C1 segment of cervical spinal cord (tissue), 14 donors: ENCODE results near the gene SETMAR.
A peak's percentile ranks its signal among the peaks of the same experiment; 100 is the strongest.
"Not testable (repeated sequence)": the region's sequence is repeated elsewhere in the genome, so short reads cannot be mapped to it uniquely, and the experiment has no call there.

Source experiments
- DNase-seq, 14 donors: peaks; one replicate each; lab custom pipeline; 2025; lab: John Stamatoyannopoulos, UW

Gene SETMAR

DNA sequence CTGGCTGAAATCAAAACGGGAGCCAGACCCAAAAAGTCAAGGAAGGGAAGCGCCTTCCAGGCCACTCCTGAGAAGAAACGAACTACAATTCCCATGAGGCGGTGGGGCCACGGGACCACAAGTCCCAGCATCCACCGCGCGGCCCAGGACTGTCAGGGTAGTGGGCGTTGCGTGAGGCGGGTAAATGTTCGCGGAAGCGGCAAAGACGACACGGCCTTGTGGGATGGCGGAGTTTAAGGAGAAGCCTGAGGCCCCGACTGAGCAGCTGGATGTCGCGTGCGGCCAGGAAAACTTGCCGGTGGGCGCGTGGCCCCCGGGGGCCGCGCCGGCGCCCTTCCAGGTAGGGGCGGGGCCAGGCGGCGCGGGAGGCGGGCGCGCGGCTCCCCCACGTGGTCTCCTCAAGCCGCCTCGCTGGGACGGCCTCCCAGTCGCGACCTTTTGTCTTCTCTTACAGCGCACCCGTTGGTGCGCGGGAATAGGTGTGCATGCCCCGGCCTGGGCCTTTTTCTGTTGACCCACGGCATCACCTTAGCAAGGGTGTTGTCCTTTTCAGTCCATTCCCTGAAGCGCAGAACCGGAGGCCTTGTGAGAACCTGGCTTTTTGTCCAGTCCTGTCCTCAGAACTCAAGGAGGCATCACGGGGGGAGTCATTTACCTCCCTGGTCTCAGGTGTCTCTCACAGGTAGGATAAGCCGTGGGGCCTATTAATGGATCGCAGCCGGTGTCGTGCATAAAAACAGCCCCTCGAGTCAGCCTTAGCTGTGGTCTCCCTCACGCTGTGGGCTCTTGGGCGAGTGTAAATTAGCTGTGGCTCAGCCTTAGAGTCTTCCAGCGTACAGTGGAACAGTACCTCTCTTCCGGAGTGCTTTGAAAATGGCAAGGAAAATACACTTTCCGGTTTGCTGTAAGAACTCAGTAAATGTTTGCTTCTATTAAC is at the start of gene SETMAR:
Gene SETMAR, plus strand, starts transcription at position 183 of the 937 bp plus-strand sequence. Its CDS starts 2 bp downstream, at position 185.
- peak; percentile 30 to 90 (median 86) for DNase-seq

DNA sequence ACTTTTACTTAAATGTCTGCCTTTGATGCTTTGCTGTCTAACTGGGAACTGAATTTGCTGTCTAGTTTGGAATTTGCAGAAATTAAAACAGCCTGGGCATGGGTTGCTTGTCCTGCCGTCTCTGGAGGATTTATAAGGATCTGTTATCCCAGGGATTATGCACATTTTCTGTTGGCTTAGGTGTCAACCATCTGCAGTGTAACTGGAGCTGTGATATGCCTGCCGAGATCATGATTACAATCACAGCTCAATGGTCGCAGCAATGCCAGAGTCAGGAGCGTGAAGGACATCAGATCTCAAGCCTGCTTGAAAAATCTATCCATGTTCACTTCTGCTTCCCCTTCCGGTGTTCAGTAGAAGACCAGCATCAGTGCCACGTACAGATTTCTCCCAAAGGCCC is 41.8 kb upstream of the SETMAR start:
- DNase-seq, result peak in 1 of 14 donors; percentile 49

DNA sequence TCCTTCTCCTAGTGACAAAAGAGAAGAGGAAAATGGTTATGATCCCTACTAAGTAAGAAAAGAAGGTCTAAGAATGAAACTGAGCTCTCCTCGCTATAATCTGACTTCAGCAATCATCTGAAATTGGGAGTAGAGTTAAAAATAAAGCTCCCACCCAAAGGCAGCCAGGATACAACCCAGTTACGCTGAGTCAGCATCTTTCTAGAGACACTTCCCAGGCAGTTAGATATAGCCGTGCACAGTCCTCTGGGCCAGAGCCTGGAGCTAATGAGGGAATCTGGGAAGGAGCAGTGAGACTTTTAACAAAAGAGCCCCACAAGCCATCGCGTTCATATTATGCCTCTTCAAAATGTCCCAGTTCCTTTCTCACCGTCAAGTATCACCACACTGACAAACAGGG is 39.1 kb upstream of the SETMAR start:
- DNase-seq, result no peak

DNA sequence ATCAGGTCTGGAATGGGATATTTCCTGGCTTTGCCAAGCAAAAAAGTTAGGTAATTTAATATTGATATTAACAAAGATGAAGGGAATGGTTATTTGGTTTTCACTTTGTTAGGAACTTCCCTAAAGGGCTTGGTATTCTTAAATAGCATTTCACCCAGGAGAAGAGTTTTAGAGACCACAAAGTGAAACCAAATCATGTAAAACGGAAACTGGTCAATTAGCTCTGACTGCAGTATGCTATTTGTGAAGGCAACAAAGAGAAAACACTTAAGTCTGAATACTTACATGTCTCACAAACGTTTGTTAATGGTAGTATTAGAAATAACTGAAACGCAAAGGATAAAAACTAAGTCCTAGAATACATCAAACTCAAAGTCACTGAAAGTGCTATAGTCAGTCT is 32.4 kb upstream of the SETMAR start:
- no peak for DNase-seq

DNA sequence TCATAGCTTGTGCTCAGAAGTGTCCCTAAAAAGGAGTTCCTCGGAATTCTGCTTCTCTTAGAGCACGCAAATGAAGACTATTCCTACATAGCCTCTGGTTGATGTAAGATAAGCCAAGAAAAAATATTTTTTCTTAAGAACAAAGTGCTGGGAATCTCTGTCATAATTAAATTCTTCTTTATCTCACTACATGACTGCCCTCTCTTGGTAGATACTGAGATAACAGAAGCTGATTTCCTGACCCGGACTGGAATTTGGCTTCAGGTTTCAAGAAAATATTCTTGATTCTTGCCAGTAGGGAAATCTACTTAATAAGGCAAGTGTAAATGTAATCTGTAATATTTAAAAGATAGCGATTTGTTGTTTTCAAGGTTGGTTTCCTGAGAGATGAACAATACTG is 31.3 kb upstream of the SETMAR start:
- DNase-seq, result peak in 1 of 14 donors; percentile 2

DNA sequence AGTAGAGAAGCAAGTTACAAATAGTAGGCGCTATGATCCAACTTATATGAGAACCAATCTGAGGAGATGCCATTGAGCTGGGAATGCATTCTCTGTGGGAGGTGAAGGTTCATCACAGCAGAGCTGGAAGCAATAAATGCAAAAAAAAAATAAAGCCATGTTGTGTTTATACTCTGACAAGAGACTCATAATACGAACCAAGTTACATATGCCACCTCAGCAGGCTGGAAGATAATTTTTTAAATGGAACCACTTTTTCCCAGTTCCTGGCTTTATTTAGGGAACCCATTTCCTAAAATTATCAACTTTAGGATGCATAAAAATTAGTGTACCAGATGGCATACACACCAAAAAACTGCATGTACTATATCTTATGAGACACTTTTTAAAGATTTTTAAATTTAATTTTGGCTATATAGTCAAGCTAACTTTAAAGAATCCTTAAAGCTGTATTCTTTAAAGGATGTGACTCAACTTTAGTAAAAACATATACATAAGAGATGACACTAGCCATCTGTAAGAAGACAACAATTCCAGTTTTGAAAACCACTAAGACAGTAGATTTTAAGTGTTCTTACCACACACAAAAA is 23.6 kb upstream of the SETMAR start:
- DNase-seq, result no peak

DNA sequence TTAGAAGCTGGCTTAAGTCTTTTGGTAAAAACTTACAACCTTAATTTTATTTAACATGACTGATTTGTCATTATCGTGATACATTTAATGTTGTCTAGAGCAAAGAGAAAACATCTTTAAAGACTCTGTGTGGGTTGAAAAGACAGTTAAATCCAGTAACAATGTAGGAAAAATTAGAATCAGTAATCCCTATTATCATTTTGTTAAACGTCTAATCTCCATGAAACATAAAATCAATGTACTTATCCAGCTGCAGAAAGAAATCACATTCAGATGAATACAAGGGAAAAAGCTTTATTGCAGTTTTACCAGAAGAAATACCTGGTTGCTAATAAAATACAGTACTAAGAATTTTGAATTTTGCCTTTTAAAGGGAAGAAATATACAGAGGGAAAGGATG is 21.2 kb upstream of the SETMAR start:
- no peak for DNase-seq

DNA sequence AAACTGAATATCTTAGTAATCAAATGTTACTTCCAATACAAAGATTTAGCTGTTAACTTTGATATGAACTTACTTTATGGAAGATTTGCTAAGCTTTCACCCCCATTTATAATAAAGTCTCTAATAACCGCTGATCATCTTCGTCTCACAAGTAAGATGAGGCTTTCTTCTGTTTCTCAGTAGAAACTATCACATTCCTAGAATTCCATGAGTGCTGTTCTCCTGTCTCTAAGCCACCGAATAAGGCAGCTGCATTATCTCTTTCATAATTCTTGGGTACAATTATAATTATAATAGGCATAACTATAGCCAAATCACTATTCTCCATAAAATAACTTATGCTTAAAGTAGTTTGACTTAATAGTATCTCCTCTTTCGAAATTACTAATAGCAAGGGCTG is 18.3 kb upstream of the SETMAR start:
- DNase-seq, result no peak

DNA sequence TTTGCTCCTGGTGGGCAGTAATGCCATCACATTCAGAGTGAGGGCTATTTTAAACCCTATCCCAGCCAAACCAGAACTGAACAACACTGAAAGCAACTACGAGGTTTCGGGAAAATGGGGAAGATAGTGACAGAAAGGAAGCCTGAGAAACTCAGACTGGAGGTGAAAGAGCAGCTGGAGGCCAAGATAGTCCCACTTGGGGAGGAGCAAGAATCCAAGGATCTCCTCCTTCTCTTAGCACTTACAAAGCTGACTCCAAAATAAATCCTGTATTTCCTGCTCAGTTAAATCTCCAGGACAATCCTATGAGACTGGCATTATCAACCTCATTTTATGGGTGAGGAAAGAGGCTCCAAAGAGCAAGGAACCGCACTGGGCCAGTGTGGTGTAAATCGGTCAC is 14.1 kb upstream of the SETMAR start:
- DNase-seq, result no peak

DNA sequence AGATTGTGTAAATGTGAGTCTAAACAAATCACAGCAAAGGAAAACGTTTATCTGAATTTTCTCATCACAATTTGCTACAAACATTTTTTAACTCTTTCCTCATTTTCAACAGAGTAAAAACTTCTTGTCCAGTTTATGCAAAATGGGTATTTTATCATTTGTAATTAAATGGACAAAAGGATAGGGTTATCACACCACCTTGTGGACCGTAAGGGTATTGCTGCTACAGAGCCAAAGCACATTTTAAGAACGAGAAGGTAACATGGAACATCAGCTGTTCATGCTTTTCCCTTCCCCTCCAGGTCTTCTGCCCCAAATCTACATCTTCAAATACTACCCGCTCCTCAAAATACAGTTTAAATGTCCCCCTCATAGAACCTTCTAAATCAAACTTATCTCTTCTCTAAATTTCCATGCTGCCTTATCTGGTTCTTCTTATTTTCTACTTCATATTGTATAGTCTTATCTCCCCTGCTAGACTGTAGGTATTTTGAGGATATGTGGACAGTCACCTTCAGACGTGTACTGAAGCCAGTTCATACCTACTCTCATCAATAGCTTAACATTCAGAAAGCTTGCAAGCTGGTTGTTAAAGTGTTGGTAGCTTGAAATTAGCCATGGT is 12.8 kb upstream of the SETMAR start:
- DNase-seq, result peak in 1 of 14 donors; percentile 17

DNA sequence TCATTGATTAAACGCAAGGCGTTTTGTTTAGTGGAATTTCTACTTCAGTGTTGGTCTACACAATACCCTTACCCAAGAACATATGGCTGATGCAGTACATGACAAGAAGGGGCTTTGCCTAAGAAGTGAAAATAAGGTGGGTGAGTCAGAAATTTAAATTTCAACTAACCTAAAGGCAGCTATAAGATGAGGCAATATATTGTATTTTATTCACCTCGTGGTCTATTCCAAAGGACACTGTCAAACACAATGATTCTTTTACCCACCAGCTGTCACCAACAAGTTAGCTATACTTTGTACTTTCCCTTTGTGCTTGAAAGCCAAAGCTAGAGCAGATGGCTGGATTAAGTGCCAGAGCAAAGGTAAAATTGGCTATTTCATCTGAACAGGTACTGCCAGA is 10.9 kb upstream of the SETMAR start:
- DNase-seq, result no peak

DNA sequence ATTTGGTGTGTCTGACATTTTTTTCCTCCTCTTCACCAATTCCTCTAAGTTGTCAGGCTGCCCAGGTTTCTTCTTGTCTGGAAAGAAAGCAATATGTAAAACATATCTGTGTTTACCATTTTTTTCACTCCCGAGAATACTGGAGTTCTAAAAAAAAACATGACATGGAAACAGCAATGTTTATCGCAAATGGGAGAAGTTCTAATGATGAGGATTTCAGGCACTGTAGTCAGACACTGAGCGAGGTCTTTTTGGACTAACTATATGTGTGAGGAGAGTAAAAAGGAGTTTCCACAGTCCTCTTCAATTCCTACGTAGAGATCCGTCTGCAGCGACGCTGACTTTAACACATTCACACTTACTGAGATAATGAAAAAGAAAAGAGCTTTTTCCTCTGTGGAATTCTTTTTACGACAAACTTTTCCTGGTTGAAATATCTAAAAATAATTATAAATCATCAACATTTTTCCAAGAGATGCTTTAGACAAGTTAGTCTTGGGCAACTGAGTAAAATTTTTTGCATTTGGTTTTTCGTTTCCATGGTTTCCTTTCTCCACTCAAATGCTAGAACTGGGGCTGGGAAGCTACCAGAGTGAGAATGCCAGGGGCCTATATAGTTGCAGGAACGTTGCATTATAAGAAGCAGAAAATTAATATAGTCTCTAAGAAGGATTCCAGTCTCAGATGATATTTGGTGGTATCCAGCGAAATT is 8.4 kb upstream of the SETMAR start:
- DNase-seq, result no peak

DNA sequence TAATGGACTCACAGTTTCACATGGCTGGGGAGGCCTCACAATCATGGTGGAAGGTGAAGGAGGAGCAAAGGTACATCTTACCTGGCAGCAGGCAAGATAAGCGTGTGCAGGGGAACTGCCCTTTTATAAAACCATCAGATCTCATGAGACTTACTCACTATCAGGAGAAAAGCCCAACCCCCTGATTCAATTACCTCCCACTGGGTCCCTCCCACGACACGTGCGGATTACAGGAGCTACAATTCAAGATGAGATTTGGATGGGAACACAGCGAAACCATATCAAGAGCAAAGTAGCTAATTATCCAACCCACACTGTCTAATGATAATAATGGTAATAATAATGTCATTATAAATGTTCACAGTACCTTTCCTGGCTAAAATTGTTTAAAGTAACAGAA is 6.7 kb upstream of the SETMAR start:
- DNase-seq, result not testable (repeated sequence)

DNA sequence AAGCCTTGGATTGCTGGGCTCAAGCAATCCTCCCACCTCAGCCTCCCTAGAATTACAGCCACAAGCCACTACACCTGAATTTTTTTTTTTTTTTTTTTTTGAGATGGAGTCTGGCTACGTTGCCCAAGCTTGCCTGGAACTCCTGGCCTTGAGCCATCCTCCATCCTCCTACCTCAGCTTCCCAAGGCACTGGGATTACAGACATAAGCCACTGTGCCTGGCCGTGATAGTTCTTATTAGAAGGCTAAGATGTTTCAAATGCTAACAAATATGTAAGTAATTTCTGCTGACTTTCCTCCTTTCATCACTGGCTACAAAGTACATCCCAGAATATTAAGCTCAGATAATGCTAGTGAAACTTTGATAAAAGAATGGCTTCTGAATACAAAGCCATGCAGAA is 5.7 kb upstream of the SETMAR start:
- no peak for DNase-seq

DNA sequence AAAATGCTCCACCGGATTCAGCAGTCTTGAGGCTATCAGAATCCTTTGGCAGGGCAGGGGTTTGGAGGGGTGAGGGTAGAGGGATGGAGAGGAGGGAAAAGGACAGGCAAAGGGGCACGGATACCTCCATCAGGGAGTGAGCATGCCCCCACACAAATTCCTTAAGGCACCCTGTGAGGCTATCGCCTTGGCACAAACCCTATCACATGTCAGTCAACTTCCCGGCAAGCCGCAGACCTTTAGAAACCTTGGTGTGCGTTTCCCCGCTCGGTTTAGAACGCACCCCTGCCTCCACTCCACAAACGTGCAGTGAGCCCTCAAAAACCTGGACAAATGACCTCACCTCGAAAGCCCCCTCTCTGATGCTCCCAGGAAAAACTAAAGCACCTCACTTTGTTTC is 422 bp upstream of the SETMAR start:
- no peak for DNase-seq

DNA sequence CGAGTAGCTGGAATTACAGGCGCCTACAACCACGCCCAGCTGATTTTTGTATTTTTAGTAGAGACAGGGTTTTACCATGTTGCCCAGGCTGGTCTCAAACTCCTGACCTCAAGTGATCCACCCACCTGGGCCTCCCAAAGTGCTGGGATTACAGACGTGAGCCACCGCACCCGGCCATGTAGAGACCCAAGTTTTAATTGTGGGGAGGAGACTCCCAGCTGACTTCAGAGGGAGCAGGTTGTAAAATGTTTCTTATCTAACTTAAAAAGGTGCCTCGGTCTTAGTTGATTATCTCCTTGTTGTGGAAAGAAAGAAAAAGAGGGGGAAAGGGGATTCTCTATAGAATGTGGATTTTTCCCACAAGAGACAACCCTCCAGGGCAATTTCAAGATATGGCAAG is 2.0 kb downstream of the SETMAR start:
- not testable (repeated sequence) for DNase-seq

DNA sequence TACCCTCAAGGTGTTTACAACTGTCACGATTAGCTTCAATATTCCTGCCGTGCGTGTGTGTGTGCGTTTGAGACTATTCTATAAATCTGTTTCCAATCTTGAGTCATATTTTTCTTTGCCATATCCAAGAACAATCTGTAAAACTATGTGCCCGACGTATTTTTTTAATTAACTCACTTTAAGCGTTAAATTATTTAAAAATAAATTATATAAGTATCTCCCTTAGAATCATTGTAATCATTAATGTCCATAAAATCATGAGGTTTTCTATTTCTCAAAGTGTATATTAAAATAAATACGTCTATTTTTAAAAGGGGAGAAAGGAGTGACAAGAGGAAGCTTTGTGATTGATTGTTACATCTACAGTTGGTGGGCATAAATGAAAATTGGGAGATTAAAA is 2.9 kb downstream of the SETMAR start:
- no peak for DNase-seq

DNA sequence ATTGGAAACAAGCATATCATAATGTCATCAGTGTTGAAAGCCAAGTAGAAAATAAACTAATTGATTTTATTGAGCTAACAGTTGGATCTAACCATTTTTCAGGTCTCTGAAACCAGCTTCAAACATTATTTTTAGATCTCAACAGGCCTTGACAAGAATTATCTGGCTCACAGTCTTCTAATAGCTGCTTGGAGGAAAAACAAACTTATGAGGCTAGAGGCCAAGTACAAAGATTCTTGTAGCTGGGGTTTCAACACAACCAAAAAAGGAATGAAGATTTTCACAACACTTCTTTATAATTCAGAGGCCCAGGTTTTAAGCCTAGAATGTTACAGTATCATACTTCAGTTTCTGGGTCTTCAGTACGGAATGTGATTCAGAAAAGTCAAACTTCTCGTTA is 3.7 kb downstream of the SETMAR start:
- no peak for DNase-seq

DNA sequence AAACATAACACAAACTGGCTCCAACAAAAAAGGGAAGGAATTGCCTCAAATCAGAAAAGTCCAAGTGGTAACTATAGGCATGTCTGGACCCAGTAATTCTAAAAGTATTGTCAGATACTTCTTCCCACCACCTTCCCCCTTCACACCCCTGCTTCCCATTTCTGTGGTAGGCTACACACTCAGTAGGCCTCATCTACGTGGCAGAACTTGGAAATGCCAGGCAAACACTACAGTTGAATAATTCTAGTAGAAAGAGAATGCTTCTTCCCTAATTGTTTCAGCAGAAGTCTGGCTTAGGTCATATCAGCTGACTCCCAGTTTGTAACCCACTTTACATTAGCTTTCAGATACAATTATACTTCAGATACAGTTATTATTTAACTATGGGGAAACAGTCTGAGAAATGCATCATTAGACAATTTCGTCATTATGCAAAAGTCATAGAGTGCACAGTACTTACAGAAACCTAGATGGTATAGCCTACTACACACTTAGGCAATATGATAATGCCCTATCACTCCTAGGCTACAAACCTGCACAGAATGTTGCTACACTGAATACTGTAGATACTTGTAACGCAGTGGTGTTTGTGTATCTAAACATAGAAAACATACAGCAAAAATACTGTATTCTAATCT is 6.4 kb downstream of the SETMAR start:
- no peak for DNase-seq

DNA sequence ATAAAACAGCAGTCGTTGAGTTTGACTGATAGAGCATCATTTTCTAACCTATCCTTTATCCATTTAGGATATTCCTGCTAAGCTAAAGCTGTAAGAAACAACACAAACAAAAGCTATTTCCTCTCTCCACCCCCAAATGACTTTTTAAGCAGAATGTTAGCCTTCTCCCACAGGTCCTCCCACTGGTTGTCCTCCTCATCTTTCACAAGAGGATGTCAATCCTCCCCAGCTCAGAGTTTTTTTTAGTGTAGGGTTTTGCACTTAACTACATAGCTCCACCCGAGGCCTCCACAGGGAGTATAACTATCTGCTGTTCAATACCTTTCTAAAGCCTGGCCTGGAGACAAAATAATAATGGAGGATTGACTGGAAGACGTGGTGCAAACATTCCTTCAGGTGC is 7.8 kb downstream of the SETMAR start:
- DNase-seq, result no peak

DNA sequence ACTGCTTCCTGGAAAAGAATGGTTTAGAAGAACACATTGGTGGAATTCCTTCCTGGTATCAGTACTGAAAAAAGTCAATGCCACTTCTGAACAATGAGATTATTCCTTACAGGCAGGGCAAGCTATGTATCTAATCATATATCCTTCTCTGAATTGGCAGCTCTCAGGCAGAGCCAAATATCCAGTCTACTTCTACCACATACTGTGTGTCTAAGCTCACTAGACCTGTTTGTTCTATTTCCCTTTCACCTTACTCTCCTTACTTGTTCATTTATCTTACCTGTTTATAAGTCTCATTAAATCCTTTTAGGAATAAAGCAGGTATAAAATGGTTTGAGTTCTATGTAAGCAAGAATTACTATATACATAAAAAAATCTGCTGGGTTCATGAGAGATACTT is 8.3 kb downstream of the SETMAR start:
- DNase-seq, result no peak
